Parathyroid adenoma (tissue), 2 donors: Measurements from ENCODE around the gene SETD4.

Experiments used
- H2AFZ ChIP-seq: fragments of 300-600 bp; sonication (generic); one replicate; pipeline ENCODE4 v1.7.0; 2017; ENCODE audit warnings: antibody characterized with exemption, mild to moderate bottlenecking
- H3K27ac ChIP-seq: fragments of 300-600 bp; sonication (generic); one replicate; pipeline ENCODE4 v1.7.0; 2017
- H3K27me3 ChIP-seq: fragments of 300-600 bp; sonication (generic); one replicate; pipeline ENCODE4 v1.7.0; 2017; ENCODE audit warnings: low read length; ENCODE audit not compliant: control insufficient read depth, insufficient read depth
- H3K36me3 ChIP-seq: fragments of 300-600 bp; sonication (generic); one replicate; pipeline ENCODE4 v1.7.0; 2017; ENCODE audit warnings: low read length; ENCODE audit not compliant: control insufficient read depth, insufficient read depth
- H3K4me1 ChIP-seq: fragments of 300-600 bp; sonication (generic); one replicate; pipeline ENCODE4 v1.7.0; 2017; ENCODE audit warnings: control low read depth
- H3K4me2 ChIP-seq: fragments of 300-600 bp; sonication (generic); one replicate; pipeline ENCODE4 v1.7.0; 2017; ENCODE audit warnings: low read length
- H3K4me3 ChIP-seq: fragments of 300-600 bp; sonication (generic); one replicate; pipeline ENCODE4 v1.7.0; 2017; ENCODE audit warnings: low read depth, low read length
- H3K79me2 ChIP-seq: fragments of 300-600 bp; sonication (generic); one replicate; pipeline ENCODE4 v1.7.0; 2017; ENCODE audit warnings: control low read depth
- H3K9ac ChIP-seq: fragments of 300-600 bp; sonication (generic); one replicate; pipeline ENCODE4 v1.7.0; 2017; ENCODE audit warnings: mild to moderate bottlenecking
- H3K9me3 ChIP-seq: fragments of 300-600 bp; sonication (generic); one replicate; pipeline ENCODE4 v1.7.0; 2017; ENCODE audit warnings: low read length; ENCODE audit not compliant: control insufficient read depth
- CTCF ChIP-seq: fragments of 300-600 bp; sonication (generic); IDR thresholded peaks from one replicate; pipeline ENCODE4 v1.7.0; 2017; ENCODE audit warnings: antibody characterized with exemption, mild to moderate bottlenecking
- donor health status: primary hyperparathyroidism.

The SETD4 gene

GRCh38 chr21:35989138-35989735, 71.1 kb downstream of the SETD4 start:
- Histone ChIP-seq H3K27me3 (no peaks in the 10 kb centered on the region), H2AFZ (no peak overlapping the region)

GRCh38 chr21:35988416-35989137, 71.7 kb downstream of the SETD4 start:
- Histone ChIP-seq H3K27me3 (no peaks in the 10 kb centered on the region), H3K9me3 (no peaks in the 10 kb centered on the region), H3K4me1 (no peaks in the 10 kb centered on the region)

More at GRCh38 chr21:35989138-35989735, 71.1 kb downstream of the SETD4 start:
- H3K36me3 ChIP-seq, result no peaks in the 10 kb centered on the region
- no peaks in the 10 kb centered on the region for H3K4me1 ChIP-seq
- H3K4me2 ChIP-seq, result no peak overlapping the region
- no peak overlapping the region for H3K4me3 ChIP-seq
- no peak for TF ChIP-seq CTCF
- no peaks in the 10 kb centered on the region for H3K9me3 ChIP-seq
- H3K9ac ChIP-seq, result no peak overlapping the region
- H3K27ac ChIP-seq, result no peak overlapping the region
- H3K79me2 ChIP-seq, result no peaks in the 10 kb centered on the region

GRCh38 chr21:35987475-35987874, 72.9 kb downstream of the SETD4 start:
- no peak overlapping the region for H2AFZ ChIP-seq
- no peak overlapping the region for H3K4me2 ChIP-seq
- no peaks in the 10 kb centered on the region for H3K79me2 ChIP-seq
- TF ChIP-seq CTCF, result no peak
- no peak overlapping the region for H3K9ac ChIP-seq
- no peaks in the 10 kb centered on the region for H3K36me3 ChIP-seq
- no peak overlapping the region for H3K4me3 ChIP-seq
- no peaks in the 10 kb centered on the region for H3K27me3 ChIP-seq
- no peaks in the 10 kb centered on the region for H3K4me1 ChIP-seq
- no peaks in the 10 kb centered on the region for H3K9me3 ChIP-seq
- no peak overlapping the region for H3K27ac ChIP-seq

More at GRCh38 chr21:35988416-35989137, 71.7 kb downstream of the SETD4 start:
- no peak overlapping the region for H2AFZ ChIP-seq
- H3K4me2 ChIP-seq, result no peak overlapping the region
- no peak for TF ChIP-seq CTCF
- no peak overlapping the region for H3K27ac ChIP-seq
- H3K9ac ChIP-seq, result no peak overlapping the region
- H3K4me3 ChIP-seq, result no peak overlapping the region
- no peaks in the 10 kb centered on the region for H3K36me3 ChIP-seq
- no peaks in the 10 kb centered on the region for H3K79me2 ChIP-seq

GRCh38 chr21:35984654-35985361, 75.5 kb downstream of the SETD4 start:
- TF ChIP-seq CTCF, result no peak
- H3K4me3 ChIP-seq, result no peak overlapping the region
- no peak overlapping the region for H3K4me2 ChIP-seq
- H2AFZ ChIP-seq, result no peak overlapping the region
- no peaks in the 10 kb centered on the region for H3K27me3 ChIP-seq
- no peaks in the 10 kb centered on the region for H3K36me3 ChIP-seq
- H3K9ac ChIP-seq, result no peak overlapping the region
- no peaks in the 10 kb centered on the region for H3K4me1 ChIP-seq
- H3K27ac ChIP-seq, result no peak overlapping the region
- H3K79me2 ChIP-seq, result no peaks in the 10 kb centered on the region
- no peaks in the 10 kb centered on the region for H3K9me3 ChIP-seq
